Transverse colon (tissue), 4 donors: ENCODE data around the gene RERE. TPM values are rescaled to one million over a fixed set of nuclear protein-coding genes. Genes with fewer than 3 reads are reported as not detected.

Experiments
- DNase-seq: peaks from one replicate; pipeline ENCODE4 v3.0.0-alpha.2; 2019
- H3K27ac ChIP-seq, 4 donors: fragments of 200-600 bp; sonication (generic); 2 replicates each; pipeline ENCODE4 v1.5.1; 2016 to 2018; ENCODE audit warnings: inconsistent platforms in 4 of 4
- H3K27me3 ChIP-seq: fragments of 200-600 bp; sonication (generic); 2 replicates; pipeline ENCODE4 v1.5.1; 2017; ENCODE audit warnings: inconsistent platforms
- H3K36me3 ChIP-seq, 4 donors: fragments of 200-600 bp; sonication (generic); 2 replicates each; pipeline ENCODE4 v1.5.1; 2017 to 2019; ENCODE audit warnings: inconsistent platforms in 4 of 4
- H3K4me1 ChIP-seq, 4 donors: fragments of 200-600 bp; sonication (generic); 2 replicates each; pipeline ENCODE4 v1.5.1; 2017 to 2020; ENCODE audit warnings: inconsistent platforms in 4 of 4
- H3K4me3 ChIP-seq, 4 donors: fragments of 200-600 bp; sonication (generic); 1 replicate in 1 of 4; 2 replicates in 3 of 4; pipeline versions ENCODE4 v1.5.1 to v1.6.1; 2017 to 2019; ENCODE audit warnings: inconsistent platforms in 4 of 4
- H3K9me3 ChIP-seq, 2 donors: fragments of 200-600 bp; sonication (generic); 2 replicates each; pipeline ENCODE4 v1.5.1; 2017 to 2019; ENCODE audit warnings: inconsistent platforms in 2 of 2
- EP300 ChIP-seq: sonication (generic); formaldehyde crosslinking; IDR thresholded peaks from one replicate; pipeline ENCODE4 v1.6.1; 2017; ENCODE audit warnings: antibody characterized with exemption, low read depth
- POLR2A ChIP-seq: fragments of 450-650 bp; IDR thresholded peaks from one replicate; pipeline ENCODE4 v1.6.1; 2016; ENCODE audit warnings: antibody characterized with exemption, mild to moderate bottlenecking, moderate library complexity
- POLR2AphosphoS5 ChIP-seq, 3 donors: sonication (generic); formaldehyde crosslinking; IDR thresholded peaks; one replicate each; pipeline ENCODE4 v1.6.1; 2016; ENCODE audit warnings: antibody characterized with exemption in 3 of 3
- WGBS, 2 donors: methylation state at CpG; one replicate each; pipeline ENCODE4 v1.1.5; 2018; ENCODE audit warnings: low coverage in 1 of 2; 5-methylcytosine and 5-hydroxymethylcytosine counted together
- in situ Hi-C, 4 donors: fragments of 200-750 bp; cut with MboI; loops; one replicate each; pipeline versions ENCODE4 v1.15.0 to v1.15.1; 2017; ENCODE audit warnings: low sequenced_read_pairs in 3 of 4, low pct_ligation_motif_present in 1 of 4, low pct_unique_long_range_greater_than_20kb in 1 of 4
- intact Hi-C: fragments of 100-400 bp; cut with DNase I; formaldehyde crosslinking; loops from one replicate; pipeline ENCODE4 v1.15.1; 2023; ENCODE audit warnings: low total_unique reads
- total RNA-seq, 4 donors: library from RNA; depleted of rRNA; stranded (reverse); fragments of >200 nt; gene quantifications; one replicate each; pipeline ENCODE4 v1.1.0, GENCODE V29; 2016
- TF ChIP-seq, protein P1 (sequence below), 5 experiments: fragments of 200-600 bp in 3 of 5; fragments of 450-650 bp in 2 of 5; sonication (generic) in 3 of 5; IDR thresholded peaks; 1 replicate in 2 of 5; 2 replicates in 3 of 5; pipeline ENCODE4 v1.5.1; 2016 to 2017; ENCODE audit warnings: antibody characterized with exemption in 5 of 5, inconsistent platforms in 3 of 5, mild to moderate bottlenecking in 2 of 5, moderate library complexity in 1 of 5

RERE gene
- total RNA-seq, 4 donors from 2014 or later, result 80.3 to 657 (median 105) TPM

DNA sequence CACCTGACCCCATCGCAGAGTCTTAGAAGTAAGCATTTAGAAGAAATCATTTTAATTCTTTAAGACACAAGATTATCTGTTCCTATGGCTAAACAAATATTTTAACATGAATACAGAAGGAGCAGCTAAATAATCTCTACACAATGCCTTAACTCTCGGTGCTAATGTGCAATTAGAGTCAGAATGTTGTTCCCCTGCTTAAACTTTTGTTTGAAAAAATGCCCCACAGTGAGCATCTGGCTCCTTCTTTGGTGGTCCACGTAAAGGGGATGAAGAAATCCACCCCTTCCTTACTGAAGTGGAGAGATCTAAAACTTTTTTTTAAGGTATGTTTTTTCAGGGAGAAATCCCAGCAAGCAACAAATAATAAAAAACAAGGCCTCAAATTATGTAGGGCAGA, 444.3 kb downstream of the RERE start:
- TF ChIP-seq EP300, result no peak
- TF ChIP-seq, protein P1, sequence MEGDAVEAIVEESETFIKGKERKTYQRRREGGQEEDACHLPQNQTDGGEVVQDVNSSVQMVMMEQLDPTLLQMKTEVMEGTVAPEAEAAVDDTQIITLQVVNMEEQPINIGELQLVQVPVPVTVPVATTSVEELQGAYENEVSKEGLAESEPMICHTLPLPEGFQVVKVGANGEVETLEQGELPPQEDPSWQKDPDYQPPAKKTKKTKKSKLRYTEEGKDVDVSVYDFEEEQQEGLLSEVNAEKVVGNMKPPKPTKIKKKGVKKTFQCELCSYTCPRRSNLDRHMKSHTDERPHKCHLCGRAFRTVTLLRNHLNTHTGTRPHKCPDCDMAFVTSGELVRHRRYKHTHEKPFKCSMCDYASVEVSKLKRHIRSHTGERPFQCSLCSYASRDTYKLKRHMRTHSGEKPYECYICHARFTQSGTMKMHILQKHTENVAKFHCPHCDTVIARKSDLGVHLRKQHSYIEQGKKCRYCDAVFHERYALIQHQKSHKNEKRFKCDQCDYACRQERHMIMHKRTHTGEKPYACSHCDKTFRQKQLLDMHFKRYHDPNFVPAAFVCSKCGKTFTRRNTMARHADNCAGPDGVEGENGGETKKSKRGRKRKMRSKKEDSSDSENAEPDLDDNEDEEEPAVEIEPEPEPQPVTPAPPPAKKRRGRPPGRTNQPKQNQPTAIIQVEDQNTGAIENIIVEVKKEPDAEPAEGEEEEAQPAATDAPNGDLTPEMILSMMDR (IDR thresholded peaks at IDR 0.05), result no peak
- TF ChIP-seq POLR2A, result no peak
- TF ChIP-seq POLR2AphosphoS5 (IDR thresholded peaks at IDR 0.05), result no peak
- Histone ChIP-seq H3K36me3 (no peaks in the 10 kb centered on the region), H3K27me3 (no peaks in the 10 kb centered on the region), H3K4me3 (no peak overlapping the region), H3K4me1 (peaks cover 29 to 85% (median 48%) of the 10 kb centered on the region in 4 donors), H3K27ac (peak overlapping the region; percentile 62 to 89 (median 76)), H3K9me3 (no peaks in the 10 kb centered on the region)
- intact Hi-C loops (loop anchor here (5.0 kb wide), 1 partner anchor 39 kb away; no protein-coding TSS in a partner anchor), in situ Hi-C loops (no loop called here)
- 62 to 83% methylated on average over 3 of the region's 3 CpGs for WGBS, 2 donors
- no peak for DNase-seq

DNA sequence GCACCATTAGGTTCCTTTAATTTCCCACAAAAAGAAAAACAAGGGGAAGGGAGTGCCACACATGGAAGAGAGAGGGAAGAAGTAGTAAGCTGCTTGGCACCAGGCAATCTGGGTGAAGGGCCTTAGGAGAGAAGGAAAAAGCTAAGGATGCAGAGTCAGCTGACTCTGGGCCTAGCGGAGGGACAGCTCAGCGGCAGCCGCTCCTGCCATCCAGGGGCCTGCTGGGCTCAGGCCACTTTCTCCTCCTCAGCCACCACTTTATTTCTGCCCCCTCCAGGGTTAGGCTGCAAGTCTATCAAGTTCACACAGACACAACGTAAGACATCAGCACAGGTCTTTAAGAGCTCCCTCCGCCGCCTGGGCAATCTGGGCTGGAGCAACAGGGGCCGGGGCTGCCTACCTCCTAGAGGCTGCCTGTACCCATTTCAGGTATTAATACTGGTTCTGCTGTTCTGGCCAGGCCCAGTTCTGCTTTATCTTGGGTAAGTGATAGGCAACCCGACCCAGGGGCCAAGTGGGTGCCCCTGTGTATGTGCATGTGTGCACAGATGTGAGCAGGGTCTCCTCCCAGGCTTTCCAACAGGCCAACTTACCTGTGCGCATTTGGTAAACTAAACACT, 446.0 kb downstream of the RERE start:
- Histone ChIP-seq H3K36me3 (no peaks in the 10 kb centered on the region), H3K27me3 (no peaks in the 10 kb centered on the region), H3K4me3 (no peak overlapping the region), H3K4me1 (peaks cover 33 to 82% (median 49%) of the 10 kb centered on the region in 4 donors), H3K27ac (peak overlapping the region; percentile 62 to 89 (median 76)), H3K9me3 (no peaks in the 10 kb centered on the region)
- WGBS, 2 donors, result 78% methylated on average over 9 of the region's 9 CpGs; no CpG with 5 or more reads in 1 of the 2 donors
- intact Hi-C loops, result loop anchor here (5.0 kb wide), 1 partner anchor 41 kb away; no protein-coding TSS in a partner anchor
- TF ChIP-seq EP300 (no peak), POLR2AphosphoS5 (IDR thresholded peaks at IDR 0.05) (no peak), POLR2A (no peak)
- TF ChIP-seq, protein P1 (IDR thresholded peaks at IDR 0.05), result no peak
- in situ Hi-C loops, result no loop called here
- no peak for DNase-seq

DNA sequence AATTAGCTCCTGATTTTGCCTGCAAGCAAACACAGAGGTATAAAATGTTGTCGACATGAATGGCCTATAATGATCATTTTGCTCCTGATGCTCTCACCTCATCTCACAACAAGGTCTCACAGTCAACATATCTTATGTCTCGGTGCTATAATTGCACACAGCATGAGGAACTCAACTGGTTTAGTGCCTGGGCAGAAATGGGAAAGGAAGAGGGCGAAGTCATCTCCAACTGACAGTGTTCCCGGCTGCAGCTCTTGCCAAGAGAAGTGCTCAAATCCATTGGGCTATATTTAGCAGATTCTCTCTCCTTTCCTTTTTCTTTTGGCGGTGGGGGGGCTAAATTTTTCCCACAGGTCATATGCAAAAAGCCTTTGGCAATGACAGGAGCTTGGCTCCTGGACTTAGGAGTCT, 446.5 kb downstream of the RERE start:
- 42 to 67% methylated on average over 1 to 5 of the region's 5 CpGs for WGBS, 2 donors
- intact Hi-C loops, result loop anchor here (5.0 kb wide), 1 partner anchor 41 kb away; no protein-coding TSS in a partner anchor
- H3K27ac ChIP-seq, result peak overlapping the region; percentile 62 to 89 (median 76)
- in situ Hi-C loops, result no loop called here
- no peak for DNase-seq
- no peaks in the 10 kb centered on the region for H3K9me3 ChIP-seq
- no peaks in the 10 kb centered on the region for H3K27me3 ChIP-seq
- no peak for TF ChIP-seq POLR2AphosphoS5 (IDR thresholded peaks at IDR 0.05)
- TF ChIP-seq EP300, result peak; percentile 32
- TF ChIP-seq, protein P1 (IDR thresholded peaks at IDR 0.05), result no peak
- TF ChIP-seq POLR2A, result no peak
- H3K4me1 ChIP-seq, result peaks cover 33 to 78% (median 49%) of the 10 kb centered on the region in 4 donors
- no peak overlapping the region for H3K4me3 ChIP-seq
- no peaks in the 10 kb centered on the region for H3K36me3 ChIP-seq

DNA sequence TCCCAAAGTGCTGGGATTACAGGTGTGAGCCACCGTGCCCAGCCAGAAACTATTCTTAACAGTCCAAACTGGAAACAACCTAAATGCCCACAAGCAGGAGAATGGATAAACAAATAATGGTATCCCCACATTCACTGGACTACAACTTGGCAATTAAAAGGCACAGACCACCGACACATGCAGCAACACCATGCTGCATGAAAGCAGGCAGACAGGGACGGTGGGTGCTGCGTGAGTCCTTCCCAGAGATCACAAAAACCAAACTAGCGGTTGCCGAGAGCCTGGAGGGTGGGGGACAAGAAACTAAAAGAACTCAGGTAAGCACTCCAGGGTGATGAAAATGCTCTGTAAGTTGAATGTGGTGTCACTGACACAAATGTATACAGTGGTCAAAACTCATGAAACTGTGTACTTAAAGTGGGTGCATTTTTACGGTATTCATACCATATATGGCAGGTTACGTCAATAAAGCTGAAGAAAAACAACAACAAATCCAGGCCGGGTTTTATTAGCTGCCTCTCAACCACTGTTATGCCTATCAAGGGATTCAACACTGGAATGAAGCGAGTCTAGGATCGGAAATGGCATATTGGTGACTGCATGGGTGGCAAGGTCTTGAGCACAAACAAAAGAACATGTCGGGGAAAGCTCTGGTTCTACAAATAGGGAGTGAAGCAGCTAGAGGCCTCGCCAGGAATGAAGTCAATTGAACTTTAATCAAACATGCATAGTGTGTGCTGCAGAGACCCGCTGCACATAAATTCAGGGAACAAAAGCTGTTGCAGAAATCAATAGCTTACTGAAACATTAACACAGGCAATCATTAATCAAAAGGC, 447.2 kb downstream of the RERE start:
- no peaks in the 10 kb centered on the region for H3K9me3 ChIP-seq
- WGBS, 2 donors, result 67 to 88% methylated on average over 4 to 14 of the region's 14 CpGs
- no peak for DNase-seq
- H3K4me1 ChIP-seq, result peaks cover 33 to 83% (median 50%) of the 10 kb centered on the region in 4 donors
- H3K36me3 ChIP-seq, result peaks cover 0 to 1% (median 0%) of the 10 kb centered on the region in 4 donors
- intact Hi-C loops, result loop anchor here (5.0 kb wide), 1 partner anchor 42 kb away; no protein-coding TSS in a partner anchor
- in situ Hi-C loops, result no loop called here
- H3K27me3 ChIP-seq, result no peaks in the 10 kb centered on the region
- no peak overlapping the region for H3K4me3 ChIP-seq
- TF ChIP-seq POLR2AphosphoS5 (IDR thresholded peaks at IDR 0.05) (no peak), EP300 (no peak), POLR2A (no peak)
- TF ChIP-seq, protein P1 (IDR thresholded peaks at IDR 0.05), result no peak
- H3K27ac ChIP-seq, result peak overlapping the region; percentile 62 to 89 (median 76)
